Retinal pigment epithelial cell (primary cell): ENCODE measurements around the gene MPEG1.

Source experiments
- DNase-seq: peaks from one replicate; pipeline ENCODE4 v3.0.0-alpha.2; 2010; ENCODE audit warnings: low read depth
- H3K4me3 ChIP-seq: 2 replicates; pipeline ENCODE4 v1.5.1; 2011; ENCODE audit warnings: mild to moderate bottlenecking, low read length, control low read depth, moderate library complexity
- CTCF ChIP-seq: conservative IDR thresholded peaks from 2 replicates; pipeline ENCODE4 v1.5.1; 2011; ENCODE audit warnings: low read depth, low read length, control low read depth, inconsistent platforms

The MPEG1 gene

GRCh38 chr11:59173080-59173963 is 39.4 kb downstream of the MPEG1 start:
- peak overlapping the region; percentile 53 for H3K4me3 ChIP-seq
- no peak for DNase-seq
- TF ChIP-seq CTCF, result no peak

DNA sequence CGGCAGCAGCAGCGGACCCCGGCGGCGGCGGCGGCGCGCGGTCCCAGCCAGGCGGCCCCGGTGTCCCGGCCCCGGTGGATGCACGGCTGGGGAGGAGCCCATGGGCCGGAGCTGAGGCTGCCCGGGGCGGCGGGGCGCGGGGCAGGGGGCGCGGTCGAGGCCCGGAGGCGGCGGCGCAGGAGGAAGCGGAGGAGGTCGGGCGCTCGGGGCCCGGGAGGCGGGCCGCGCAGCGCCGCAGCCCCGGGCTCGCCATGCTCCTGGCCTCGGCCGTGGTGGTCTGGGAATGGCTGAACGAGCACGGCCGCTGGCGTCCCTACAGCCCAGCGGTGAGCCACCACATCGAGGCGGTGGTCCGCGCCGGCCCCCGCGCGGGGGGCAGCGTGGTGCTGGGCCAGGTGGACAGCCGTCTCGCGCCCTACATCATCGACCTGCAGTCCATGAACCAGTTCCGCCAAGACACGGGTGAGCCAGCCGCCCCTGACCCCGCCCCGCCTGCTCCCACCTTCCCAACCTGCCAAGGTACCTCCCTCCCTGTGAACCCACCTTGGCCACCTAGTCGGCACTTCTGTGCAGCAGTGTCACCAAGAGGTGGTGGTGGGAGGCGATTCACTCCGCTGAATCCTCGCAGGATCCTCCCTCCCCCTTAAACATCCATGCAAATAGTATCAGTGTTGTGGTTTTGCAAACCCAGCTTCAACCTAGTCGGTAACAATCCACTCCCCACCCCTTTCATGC is 40.2 kb downstream of the MPEG1 start:
- TF ChIP-seq CTCF, result no peak
- peak overlapping the region; percentile 65 for H3K4me3 ChIP-seq
- DNase-seq, result no peak

DNA sequence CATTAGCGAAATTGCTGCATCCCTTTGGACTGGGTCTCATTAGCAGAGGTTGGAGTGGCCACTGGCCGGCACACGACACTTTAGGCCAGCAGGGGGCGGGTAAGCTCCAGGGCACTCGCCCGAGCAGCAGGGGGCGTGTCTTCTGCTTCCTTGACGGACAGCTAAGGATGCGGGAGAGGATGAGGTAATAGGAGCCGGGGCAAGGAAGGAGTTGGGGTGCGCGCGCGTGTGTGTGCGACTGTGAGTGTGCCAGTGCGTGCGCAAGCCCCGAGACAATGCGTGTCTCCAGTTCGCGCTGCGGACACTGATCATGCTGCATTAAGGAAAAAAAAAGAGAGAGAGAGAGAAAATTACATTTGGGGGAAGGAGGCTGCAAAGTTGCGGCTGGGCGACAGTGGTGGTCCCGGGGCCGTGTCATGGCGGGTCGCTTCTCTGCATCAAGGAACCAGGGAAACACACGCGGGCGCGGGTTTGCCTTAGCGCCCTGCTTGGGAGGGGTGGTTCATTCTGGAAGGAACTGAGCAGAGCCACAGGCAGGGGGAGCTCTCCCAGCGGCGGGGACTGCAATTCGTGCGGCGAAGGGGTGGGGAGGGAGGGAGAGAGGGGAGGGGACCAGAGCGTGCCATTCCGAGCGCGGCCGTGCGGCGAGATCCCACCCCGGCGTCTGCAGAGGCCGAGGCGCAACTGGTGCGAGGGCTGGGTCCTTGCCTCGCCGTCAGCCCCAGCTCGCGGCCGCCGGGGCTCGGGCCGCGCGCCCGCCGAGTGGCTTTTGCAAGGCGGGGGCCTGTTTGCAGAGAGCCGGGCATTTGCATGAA is 41.0 kb downstream of the MPEG1 start, which contains the start of gene DTX4:
Gene DTX4 (plus strand): TSS at position 625 of the 815 bp plus-strand sequence. CDS start 464 bp downstream, outside the sequence.
- H3K4me3 ChIP-seq, result peak within 1 kb of the TSS; percentile 65
- DNase-seq, result peak; percentile 66
- TF ChIP-seq CTCF, result peak; percentile 91

DNA sequence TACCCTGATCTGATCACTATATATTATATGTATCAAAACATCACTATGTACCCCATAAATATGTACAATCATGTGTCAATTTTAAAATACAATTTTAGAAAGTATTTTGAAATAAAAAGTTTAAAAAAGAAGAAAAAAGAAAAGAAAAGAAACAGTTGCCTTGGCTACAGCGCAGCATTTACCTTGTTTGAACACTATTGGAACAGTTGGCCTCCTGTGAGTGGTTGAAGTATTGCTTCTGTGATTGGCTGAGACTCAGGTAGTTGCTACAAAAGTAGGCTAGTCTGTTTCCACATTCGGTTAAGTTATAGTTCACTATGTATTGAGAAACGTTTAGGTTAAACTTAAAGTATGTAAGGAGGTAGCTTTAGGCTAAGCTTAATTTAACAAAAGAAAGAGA is 48.7 kb downstream of the MPEG1 start:
- TF ChIP-seq CTCF, result no peak
- H3K4me3 ChIP-seq, result no peak overlapping the region
- DNase-seq, result no peak
